Measurements from ENCODE around the gene EPB41L4A.
"Not testable (repeated sequence)": the region's sequence is repeated elsewhere in the genome, so short reads cannot be mapped to it uniquely, and the experiment has no call there.

EPB41L4A gene, protein sequence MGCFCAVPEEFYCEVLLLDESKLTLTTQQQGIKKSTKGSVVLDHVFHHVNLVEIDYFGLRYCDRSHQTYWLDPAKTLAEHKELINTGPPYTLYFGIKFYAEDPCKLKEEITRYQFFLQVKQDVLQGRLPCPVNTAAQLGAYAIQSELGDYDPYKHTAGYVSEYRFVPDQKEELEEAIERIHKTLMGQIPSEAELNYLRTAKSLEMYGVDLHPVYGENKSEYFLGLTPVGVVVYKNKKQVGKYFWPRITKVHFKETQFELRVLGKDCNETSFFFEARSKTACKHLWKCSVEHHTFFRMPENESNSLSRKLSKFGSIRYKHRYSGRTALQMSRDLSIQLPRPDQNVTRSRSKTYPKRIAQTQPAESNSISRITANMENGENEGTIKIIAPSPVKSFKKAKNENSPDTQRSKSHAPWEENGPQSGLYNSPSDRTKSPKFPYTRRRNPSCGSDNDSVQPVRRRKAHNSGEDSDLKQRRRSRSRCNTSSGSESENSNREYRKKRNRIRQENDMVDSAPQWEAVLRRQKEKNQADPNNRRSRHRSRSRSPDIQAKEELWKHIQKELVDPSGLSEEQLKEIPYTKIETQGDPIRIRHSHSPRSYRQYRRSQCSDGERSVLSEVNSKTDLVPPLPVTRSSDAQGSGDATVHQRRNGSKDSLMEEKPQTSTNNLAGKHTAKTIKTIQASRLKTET

DNA sequence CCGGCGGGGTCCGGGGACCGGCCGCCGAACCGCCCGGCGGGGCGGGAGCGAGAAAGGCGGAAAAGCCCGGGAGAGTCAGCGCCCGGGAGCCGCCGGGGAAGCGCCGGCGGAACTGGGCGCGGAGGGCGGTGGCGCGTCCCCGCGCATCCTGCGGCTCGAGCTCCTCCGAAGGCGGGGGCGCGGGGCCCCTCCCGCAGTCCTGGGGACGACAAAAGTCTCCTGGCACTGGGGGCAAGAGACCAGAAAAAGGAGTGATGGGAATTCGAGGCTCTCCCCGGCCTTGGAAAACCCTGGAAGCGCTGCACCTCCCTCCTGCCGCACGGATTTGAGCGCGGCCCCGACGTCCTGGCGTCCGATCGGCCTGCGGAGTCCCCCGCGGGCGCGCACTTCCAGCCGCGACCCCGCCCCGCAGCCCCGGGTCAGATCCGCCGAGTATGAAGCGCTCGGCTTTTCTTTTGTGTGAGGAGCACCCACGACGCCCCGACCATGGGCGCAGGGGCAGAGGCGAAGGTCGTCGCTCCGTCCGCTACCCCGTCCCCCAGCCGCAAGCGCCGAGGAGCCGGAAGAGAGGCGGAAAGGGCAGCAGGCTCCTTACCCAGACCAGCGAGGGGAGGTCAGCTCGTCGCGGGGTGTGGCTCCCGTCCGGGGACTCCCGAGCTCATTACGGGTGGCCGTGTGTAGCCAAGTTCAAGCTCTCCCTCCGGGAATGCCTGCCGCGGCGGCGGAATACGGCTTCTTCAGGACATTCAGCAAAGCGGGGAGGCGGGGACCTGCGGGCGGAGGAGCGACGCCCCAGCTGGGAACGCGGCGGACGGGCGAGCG, at the start of gene EPB41L4A:
EPB41L4A (minus strand) TSS at position 114 of the 822 bp plus-strand sequence. CDS start 238 bp downstream, outside the sequence.
- DNase-seq (ENCODE audit: low read depth): no peak

DNA sequence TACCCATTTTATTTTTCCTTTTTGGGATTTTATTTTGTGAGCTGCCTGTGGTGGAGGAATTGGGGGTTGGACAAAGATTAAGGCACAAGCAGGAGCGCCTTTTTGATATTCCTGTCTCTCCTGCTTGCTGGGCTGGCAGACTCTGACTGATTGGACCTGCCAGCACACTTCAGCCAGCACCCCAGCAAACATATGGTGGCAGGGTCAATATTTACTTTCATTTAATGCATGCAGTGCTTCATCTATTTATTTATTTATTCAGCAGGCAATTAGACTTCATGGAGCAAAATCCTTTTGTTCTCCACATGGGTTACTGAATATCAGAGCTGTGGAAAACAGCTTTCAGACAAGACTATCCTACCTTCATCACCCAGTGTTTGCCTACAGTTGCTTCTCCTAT, 48.4 kb upstream of the EPB41L4A start:
- DNase-seq (ENCODE audit: low read depth): no peak

DNA sequence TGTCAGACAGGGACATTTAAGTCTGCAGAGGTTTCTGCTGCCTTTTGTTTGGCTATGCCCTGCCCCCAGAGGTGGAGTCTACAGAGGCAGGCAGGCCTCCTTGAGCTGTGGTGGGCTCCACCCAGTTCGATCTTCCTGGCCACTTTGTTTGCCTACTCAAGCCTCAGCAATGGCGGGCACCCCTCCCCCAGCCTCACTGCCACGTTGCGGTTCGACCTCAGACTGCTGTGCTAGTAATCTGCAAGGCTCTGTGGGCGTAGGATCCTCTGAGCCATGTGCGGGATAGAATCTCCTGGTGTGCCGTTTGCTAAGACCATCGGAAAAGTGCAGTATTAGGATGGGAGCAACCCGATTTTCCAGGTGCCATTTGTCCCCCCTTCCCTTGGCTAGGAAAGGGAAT, 47.2 kb upstream of the EPB41L4A start:
- not testable (repeated sequence) for DNase-seq (ENCODE audit: low read depth)

DNA sequence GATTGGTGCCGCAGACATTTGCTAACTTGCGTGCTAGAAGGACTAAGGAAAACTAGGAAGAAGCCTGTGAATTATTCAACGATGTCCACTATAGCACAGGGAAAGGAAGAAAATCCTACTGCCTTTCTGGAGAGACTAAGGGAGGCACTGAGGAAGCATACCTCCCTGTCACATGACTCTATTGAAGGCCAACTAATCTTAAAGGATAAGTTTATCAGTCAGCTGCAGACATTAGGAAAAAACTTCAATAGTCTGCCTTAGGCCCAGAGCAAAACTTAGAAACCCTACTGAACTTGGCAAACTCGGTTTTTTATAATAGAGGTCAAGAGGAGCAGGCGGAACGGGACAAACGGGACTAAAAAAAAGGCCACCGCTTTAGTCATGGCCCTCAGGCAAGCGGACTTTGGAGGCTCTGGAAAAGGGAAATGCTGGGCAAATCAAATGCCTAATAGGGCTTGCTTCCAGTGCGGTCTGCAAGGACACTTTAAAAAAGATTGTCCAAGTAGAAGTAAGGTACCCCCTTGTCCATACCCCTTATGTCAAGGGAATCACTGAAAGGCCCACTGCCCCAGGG, 28.2 kb upstream of the EPB41L4A start:
- not testable (repeated sequence) for DNase-seq (ENCODE audit: low read depth)

DNA sequence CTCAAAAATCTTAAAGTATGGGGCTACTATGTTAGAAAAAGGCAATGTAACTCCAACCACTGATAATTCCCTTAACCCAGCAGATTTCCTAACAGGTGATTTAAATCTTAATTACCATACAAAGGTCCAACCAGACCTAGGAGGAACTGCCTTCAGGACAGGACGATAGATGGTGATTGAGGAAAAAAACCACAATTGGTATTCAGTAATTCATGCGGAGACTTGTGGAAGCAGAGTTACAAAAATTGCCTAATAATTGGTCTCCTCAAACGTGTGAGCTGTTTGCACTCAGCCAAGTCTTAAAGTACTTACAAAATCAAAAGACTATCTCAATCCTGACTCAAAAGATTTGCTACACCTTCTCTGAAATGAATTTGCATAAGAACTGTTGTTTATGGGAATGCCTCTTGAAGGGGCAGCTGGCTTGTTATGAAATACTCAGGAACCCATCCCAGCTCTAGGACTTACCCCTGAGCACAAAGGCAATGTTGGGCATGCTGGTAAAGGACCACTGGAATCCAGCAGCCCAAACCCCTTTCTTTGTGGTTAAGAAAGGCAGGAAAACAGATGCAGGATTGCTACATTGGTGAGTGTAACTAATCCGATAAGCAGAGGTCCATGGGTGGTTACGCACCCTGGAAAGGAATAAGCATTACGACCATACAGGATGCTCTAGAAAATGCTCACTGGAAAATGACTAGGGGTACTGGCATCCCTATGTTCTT, 26.7 kb upstream of the EPB41L4A start:
- DNase-seq (ENCODE audit: low read depth): no peak

DNA sequence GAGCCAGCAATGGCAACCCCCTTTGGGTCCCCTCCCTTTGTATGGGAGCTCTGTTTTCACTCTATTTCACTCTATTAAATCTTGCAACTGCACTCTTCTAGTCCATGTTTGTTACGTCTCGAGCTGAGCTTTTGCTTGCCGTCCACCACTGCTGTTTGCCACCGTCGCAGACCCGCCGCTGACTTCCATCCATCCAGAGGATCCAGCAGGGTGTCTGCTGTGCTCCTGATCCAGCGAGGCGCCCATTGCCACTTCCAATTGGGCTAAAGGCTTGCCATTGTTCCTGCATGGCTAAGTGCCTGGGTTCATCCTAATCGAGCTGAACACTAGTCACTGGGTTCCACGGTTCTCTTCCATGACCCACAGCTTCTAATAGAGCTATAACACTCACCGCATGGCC, 24.9 kb upstream of the EPB41L4A start:
- not testable (repeated sequence) for DNase-seq (ENCODE audit: low read depth)

DNA sequence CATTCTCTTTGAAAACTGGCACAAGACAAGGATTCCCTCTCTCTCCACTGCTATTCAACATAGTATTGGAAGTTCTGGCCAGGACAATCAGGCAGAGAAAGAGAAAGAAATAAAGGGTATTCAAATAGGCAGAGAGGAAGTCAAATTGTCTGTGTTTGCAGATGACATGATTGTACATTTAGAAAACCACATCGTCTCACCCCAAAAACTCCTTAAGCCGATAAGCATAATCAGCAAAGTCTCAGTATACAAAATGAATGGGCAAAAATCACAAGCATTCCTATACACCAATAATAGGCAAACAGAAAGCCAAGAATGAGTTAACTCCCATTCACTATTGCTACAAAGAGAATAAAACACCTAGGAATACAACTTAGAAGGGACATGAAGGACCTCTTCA, 21.0 kb upstream of the EPB41L4A start:
- DNase-seq (ENCODE audit: low read depth): no peak

DNA sequence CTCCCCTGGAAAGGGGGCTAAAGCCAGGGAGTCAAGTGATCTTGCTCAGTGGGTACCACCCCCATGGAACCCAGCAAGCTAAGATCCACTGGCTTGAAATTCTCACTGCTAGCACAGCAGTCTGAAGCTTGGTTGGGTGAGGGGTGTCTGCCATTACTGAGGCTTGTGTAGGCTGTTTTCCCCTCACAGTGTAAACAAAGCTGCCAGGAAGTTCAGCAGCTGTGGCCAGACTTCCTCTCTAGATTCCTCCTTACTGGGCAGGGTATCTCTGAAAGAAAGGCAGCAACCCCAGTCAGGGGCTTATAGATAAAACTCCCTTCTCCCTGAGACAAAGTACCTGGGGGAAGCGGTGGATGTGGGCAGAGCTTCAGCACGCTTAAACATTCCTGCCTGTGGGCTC, 17.1 kb upstream of the EPB41L4A start:
- DNase-seq (ENCODE audit: low read depth): no peak

DNA sequence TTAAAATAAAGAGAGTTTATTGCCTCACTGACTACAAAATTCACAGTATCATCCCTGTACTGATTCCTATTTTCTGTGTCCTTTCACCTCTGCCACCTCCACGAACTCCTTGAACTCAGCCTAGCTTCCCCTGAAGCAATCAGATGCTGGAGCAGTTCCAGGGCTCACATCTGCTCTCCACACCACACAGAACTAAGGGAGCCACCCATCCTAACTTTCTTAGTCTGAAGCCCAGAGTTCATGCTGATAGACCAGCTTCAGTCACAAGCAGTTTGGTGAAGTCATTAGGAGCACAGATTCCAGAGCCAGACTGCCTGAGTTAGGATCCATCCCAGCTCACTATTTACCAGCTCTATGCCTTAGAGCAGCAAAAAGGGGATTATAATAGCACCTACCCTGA, 15.6 kb upstream of the EPB41L4A start:
- DNase-seq (ENCODE audit: low read depth): no peak

DNA sequence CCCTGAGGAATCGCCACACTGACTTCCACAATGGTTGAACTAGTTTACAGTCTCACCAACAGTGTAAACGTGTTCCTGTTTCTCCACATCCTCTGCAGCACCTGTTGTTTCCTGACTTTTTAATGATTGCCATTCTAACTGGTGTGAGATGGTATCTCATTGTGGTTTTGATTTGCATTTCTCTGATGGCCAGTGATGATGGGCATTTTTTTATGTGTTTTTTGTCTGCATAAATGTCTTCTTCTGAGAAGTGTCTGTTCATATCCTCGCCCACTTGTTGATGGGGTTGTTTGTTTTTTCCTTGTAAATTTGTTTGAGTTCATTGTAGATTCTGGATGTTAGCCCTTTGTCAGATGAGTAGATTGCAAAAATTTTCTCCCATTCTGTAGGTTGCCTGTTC, 7.1 kb upstream of the EPB41L4A start:
- DNase-seq (ENCODE audit: low read depth): not testable (repeated sequence)

DNA sequence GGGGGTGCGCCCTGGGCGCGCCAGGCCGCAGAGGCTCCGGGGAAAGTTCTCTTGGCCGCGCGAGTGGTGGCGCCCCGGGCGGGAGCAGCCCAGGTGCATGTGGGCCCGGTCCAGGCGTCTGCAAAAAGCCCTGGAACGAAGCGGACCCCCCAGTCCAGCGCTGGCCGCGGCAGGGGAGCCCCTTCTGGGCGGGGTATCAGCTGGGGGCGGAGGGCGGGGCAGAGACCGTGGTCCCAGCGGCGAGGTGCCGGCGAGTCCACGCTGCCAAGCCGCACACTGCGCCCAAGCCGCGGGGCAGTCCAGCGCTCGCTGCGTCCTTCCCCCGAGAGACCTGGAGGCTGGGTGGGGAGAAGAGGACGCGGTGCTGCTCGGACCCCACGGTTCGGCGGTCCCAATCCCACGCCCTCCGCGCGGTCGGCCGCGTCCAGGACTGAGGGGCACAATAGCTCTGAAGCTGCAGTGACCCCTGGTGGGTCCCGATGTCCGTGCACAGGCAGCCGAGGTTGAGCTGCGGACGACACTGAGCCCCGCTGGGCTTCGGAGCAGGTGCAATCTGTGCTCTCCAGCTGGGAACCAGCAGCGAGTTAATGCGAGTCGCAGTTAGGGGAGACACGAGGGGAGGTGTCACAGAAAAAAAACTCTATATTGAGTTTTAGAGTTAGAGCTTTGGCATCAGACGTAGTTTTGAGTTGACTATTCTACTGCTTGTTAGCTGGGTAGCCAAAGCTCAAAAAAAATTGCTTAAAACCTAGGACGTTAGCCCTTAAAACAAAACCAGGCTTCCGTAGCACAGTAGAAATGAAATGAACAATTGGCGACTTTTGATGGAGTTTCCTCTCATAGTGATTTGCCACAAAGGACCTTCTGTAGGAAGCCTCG, 1.1 kb upstream of the EPB41L4A start:
- DNase-seq (ENCODE audit: low read depth): peak; percentile 22

DNA sequence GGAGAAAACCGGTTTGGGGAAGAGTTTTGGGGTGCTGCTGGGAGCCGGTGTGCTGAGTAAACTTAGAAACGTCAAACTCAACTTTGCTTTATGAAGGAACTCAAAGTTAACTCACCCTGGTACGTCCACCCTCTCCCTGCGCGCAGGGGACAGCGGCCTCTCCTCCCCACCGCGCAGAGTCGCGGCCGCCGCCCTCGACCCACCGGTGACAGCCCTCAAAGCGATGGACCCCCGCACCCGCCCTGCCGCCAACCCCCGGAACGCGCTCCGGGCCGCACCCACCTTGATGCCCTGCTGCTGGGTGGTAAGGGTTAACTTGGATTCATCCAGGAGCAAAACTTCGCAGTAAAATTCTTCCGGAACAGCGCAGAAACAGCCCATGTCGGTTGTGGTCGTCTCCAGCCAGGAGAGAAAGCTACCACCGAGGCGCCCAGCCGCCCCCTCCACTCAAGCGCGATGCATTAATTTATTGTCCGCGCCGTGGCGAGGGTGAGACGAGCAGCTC, 366 bp downstream of the EPB41L4A start:
- DNase-seq (ENCODE audit: low read depth): no peak

DNA sequence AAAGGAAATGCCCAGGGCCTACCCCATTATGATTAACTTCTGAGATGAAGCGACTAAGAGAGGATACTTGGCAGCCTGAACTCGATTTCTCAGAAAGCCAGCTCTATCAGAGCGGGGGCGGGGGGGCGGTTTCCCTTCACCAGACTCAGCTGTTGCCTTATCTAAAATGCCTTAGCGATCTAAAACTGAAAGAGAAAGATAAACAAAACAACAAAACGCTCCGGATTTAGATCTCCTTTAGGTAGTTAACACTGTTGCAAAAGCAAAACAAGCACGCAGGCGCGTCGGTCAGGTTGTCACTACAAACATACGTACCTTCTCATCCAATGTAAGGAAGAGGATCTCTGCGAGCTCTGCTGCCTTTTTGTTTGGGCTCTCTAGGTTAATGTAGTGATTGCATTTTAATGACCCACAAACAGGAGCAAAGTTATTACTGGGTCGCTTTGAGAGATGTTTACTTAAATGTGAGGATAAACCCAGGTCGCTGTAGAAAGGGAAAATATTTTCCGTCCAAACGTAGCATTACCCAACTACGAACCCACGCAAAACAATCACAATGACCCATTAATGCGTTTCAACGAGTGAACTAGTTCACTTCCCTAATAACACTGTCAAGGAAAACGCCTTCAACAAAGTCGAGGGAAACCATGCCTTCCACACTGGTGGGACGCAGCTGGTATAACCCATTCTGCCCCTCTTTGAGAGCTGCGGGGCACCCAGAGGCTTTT, 982 bp downstream of the EPB41L4A start:
- DNase-seq (ENCODE audit: low read depth): no peak

DNA sequence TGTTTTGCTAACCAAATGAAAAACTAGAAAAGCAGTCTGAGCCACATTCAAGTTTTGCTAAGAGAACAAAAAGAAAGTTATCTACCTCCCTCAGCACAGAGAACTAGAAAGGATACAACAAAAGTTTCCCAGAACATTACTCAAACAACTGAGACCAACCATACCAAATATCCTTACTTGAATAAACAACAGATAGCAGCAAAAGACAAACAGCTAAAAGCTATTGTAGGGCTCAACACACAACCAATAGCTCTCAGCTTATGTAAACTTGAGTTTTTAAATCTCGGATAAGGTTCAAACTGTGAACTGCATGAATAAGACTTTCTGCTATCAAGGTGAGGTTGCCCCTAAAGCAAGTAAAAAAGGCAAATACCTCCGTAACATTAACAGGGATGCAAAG, 3.5 kb downstream of the EPB41L4A start:
- DNase-seq (ENCODE audit: low read depth): no peak

DNA sequence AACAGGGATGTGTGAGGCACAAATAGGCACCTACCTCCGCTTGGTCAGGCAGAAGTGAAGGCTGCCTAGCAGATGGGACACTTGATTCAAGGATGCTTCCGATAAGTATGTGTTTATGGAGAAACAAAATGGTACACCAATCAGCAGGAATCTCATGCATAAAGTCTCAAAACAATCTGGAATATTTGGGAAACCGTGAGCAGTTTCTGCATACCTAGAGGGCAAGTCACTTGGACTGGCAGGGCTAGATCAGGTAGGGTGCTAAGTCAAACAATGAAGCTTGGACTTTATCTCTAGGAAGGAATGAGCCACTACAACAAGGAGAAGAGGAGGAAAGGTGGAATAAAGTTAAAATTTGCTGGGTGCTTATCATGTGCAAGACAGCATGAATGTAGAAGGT, 5.5 kb downstream of the EPB41L4A start:
- DNase-seq (ENCODE audit: low read depth): no peak

DNA sequence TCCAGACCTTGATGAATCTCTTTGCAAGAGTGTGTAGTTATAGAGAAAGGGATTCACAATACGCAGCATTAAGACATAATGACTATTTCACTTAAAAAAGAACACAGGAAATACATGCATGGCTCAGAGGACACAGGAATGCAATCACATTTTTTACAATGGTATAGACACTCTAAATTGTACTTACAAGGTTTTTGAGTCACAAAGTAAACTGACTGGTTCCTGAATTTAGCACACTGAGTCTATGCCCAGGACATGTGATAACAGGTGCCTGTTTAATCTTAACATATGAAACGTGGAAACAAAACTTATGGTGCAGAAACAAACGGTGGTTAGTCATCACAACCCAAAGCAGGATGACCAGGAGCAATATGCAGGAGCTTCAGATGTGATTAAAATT, 6.7 kb downstream of the EPB41L4A start:
- DNase-seq (ENCODE audit: low read depth): no peak

DNA sequence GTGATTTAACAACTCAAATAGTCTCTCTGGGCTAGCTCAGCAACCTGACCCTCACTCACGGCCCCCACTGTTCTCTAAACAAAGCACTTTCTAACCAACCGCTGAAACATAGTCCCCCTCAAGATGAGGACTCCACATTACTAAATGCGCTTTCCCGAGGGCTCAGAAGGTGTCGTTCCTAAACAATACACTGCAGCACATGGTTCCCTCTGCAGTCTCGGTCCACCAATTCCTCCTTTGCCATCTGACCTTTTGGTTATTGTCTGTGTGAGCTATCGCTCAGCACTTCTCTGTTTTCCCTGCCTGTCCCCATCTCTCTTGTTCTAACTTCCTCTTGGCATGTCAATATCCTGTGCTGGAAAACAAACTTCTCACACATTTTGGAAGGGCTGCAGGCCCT, 7.2 kb downstream of the EPB41L4A start:
- no peak for DNase-seq (ENCODE audit: low read depth)

DNA sequence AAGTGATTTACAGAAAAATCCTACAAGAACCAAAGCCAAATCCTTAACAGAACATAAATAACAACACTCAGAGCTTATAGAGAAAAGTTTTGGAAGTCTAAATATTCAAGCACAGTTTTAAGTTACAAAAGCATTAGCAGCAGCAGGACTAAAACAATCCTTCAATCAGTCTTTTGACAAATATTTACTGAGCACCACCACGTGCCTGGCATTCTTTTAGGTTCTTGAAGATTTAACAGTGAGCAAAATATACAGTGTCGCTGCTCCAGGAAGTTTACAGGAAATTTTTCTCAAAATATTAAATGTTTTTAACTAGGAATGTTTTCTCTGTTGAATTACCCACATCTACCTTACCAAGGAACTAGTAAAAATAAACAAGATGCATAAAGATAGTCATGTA, 11.4 kb downstream of the EPB41L4A start:
- DNase-seq (ENCODE audit: low read depth): no peak

DNA sequence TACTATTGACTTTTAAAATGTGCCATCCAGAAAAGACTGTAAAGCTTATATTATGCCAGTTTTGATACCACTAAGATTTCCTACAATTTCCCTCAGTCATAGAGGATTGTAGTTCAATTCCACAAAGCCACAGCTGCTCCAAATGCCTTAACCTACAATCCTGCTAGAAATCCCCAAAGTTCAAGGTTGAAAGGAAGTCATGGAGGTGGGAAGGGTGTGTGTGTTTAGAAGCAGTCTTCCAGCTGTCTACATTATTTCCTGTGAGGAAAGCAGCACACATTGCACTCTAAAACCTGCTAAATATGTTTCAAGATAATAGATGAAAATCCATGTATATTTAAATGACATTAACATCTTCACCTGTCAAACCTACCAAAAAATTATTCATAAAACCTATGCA, 11.8 kb downstream of the EPB41L4A start:
- no peak for DNase-seq (ENCODE audit: low read depth)

DNA sequence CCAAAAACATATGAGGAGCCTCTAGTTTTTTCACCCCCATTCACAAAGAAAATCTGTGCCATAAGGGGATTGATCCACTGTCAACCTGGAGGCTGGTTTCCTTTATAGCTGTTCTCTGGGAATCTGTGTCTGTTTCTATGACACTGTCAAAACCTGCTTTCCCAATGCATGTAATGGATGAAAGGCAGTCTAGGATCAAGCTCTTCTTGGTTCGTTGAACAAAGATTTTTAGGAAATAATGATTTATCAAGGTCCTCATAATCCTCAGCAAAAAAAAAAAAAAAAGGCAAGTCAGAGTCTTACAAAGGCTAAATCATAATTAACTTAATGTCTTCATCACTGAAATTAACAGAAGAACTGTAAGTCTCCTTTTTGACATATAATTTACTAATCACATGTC, 16.0 kb downstream of the EPB41L4A start:
- no peak for DNase-seq (ENCODE audit: low read depth)

All from fibroblast of the conjunctiva (primary cell).